ENCODE measurements around the gene KCNJ12.
"Not testable (repeated sequence)": the region's sequence is repeated elsewhere in the genome, so short reads cannot be mapped to it uniquely, and the experiment has no call there.

KCNJ12 gene

DNA sequence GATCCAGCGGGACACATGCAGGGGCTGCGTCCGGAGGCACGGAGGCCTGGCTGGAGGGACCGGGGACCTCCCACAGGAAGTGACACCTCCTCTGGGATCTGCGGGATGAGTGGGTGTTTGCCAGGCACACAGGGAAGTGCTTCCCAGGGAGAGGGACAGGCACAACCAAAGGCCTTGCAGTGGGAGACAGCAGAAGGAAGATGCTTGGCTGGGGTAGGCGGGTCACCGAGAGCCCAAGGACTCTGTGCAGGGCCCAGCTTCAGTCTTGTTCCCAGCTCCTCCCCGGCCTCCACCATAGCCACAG is 47.0 kb downstream of the KCNJ12 start:
- H3K4me3 ChIP-seq (ENCODE audit: low read length); H3K4me1 ChIP-seq (ENCODE audit: insufficient read depth, low read length); H3K9me3 ChIP-seq (ENCODE audit: low read length); H2AFZ ChIP-seq (ENCODE audit: low read depth, low read length); H3K27me3 ChIP-seq (ENCODE audit: insufficient read depth, low read length); H3K36me3 ChIP-seq (ENCODE audit: insufficient read depth, low read length): not testable (repeated sequence)

DNA sequence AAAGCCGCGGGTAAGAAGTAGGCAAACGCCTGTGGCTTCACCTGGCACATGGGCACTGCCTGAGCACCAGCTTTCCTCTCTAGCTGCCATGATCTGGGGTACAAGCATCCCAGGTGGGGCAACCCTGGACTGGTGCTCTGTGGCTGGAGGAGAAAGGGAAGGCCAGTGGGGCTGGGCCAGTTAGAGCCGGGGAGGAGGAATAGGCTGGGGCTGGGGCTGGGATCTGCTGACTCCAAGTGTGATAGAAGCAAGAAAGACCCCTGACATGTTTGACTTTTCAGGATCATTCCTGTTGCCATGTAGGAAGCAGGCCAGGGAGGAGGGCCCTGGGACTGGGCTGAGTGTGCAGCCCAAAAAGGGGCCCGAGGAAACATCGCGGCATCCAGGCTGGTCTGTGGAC is 48.5 kb downstream of the KCNJ12 start:
- not testable (repeated sequence) for H3K4me1 ChIP-seq (ENCODE audit: insufficient read depth, low read length); H3K36me3 ChIP-seq (ENCODE audit: insufficient read depth, low read length)

DNA sequence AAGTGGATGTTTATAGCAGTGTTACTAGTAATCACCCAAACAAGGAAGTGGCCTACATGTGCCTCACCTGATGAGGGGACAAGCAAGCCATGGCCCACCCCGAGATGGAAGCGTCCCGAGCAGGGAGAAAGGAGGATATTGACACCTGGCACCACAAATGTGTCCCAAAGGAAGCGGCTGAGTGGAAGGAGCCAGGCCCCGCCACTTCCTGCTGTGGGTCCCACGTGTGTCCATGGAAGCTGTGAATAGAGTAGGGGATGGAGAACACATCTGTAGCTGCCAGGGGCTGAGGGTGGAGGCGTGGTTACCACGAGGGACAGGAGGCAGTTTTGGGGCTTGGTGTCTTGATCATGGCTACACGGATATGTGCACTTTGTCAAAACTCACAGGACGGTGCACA is 49.2 kb downstream of the KCNJ12 start:
- Histone ChIP-seq H3K4me3 (ENCODE audit: low read length) (no peak overlapping the region), H2AFZ (ENCODE audit: low read depth, low read length) (no peak overlapping the region), H3K36me3 (ENCODE audit: insufficient read depth, low read length) (no peaks in the 10 kb centered on the region), H3K9me3 (ENCODE audit: low read length) (no peaks in the 10 kb centered on the region), H3K4me1 (ENCODE audit: insufficient read depth, low read length) (no peaks in the 10 kb centered on the region), H3K27me3 (ENCODE audit: insufficient read depth, low read length) (no peaks in the 10 kb centered on the region)

More for the DNA sequence above, 48.5 kb downstream of the KCNJ12 start:
- not testable (repeated sequence) for H3K27me3 ChIP-seq (ENCODE audit: insufficient read depth, low read length); H3K4me3 ChIP-seq (ENCODE audit: low read length); H3K9me3 ChIP-seq (ENCODE audit: low read length); H2AFZ ChIP-seq (ENCODE audit: low read depth, low read length)

DNA sequence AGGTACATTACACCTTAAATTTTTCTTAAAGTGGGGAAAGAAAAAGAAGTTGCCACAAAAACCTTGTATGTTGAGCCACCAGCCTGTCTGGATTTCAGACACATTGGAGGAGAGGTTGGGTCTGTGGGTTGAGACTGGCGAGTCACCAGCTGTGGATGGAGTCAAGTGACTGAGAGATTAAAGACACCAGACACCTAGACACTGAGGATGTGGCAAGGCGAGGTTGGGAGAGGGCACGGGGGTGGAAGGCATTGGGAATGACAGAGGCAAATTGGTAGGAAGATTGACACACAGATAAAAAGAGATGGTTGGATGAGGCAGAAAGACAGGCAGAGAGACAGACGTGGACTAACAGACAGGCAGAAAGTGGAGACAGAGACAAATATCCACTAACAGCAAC is 49.6 kb downstream of the KCNJ12 start:
- Histone ChIP-seq H3K36me3 (ENCODE audit: insufficient read depth, low read length) (no peaks in the 10 kb centered on the region), H2AFZ (ENCODE audit: low read depth, low read length) (no peak overlapping the region), H3K4me1 (ENCODE audit: insufficient read depth, low read length) (no peaks in the 10 kb centered on the region), H3K27me3 (ENCODE audit: insufficient read depth, low read length) (no peaks in the 10 kb centered on the region), H3K9me3 (ENCODE audit: low read length) (no peaks in the 10 kb centered on the region), H3K4me3 (ENCODE audit: low read length) (no peak overlapping the region)

DNA sequence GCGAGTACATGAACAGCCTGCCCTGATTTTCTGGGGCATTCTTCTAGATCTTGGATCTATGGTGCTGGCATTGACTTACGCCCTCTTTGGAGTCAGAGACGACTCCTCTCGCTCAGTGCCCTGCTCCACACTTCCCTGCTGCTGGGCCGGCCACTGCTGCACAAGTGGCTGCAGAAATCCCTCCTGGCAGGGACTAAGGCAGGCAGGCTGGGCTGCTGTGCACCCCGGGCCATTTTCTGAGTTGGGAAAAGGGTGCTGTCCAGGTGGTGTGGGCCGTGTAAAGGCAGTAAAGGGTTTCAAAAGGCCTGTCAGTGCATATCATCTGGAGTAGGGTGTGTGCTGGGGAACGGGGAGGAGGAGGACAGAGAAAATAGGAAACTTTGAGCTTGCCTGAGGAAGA is 50.1 kb downstream of the KCNJ12 start:
- not testable (repeated sequence) for H3K4me1 ChIP-seq (ENCODE audit: insufficient read depth, low read length); H3K9me3 ChIP-seq (ENCODE audit: low read length); H2AFZ ChIP-seq (ENCODE audit: low read depth, low read length); H3K4me3 ChIP-seq (ENCODE audit: low read length); H3K36me3 ChIP-seq (ENCODE audit: insufficient read depth, low read length); H3K27me3 ChIP-seq (ENCODE audit: insufficient read depth, low read length)

DNA sequence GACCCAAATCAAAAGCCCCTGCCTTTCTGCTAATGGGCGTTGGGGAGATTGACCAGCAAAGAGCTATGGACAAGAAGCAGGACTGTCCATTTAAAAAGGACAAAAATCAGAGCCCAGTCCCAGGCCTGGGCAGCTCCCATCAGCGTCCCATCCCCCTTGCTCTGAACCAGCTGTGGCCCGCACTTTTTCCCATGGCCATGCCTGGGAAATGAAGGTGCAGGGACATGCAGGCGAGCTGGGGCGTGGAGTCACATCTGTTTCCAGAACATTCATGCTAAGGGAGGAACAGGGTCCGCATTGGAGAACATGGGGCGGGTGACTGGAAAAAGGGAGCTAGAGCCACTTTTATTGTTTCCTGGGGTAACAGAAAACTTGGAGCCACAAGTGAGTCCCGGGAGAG is 50.7 kb downstream of the KCNJ12 start:
- not testable (repeated sequence) for H3K4me1 ChIP-seq (ENCODE audit: insufficient read depth, low read length)

DNA sequence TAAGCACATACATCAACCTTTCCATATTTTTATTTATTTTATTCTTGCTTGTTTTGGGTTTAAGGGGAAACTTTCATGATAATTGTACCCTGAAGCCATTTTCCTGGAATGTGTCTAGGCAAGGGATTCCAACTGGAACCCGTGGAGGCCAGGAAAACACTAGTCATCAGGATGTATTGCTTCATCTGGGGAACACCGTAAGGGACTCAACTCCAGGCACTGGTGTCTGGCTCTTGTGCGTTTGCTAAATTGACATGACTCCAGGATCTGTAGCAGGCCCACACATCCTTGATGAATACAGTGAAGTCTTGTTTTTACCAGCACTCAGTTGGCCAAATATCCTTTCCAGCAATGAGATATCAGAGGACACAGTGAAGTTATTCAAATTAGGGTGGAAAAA is 51.6 kb downstream of the KCNJ12 start:
- not testable (repeated sequence) for H3K9me3 ChIP-seq (ENCODE audit: low read length); H3K4me3 ChIP-seq (ENCODE audit: low read length); H3K4me1 ChIP-seq (ENCODE audit: insufficient read depth, low read length); H3K36me3 ChIP-seq (ENCODE audit: insufficient read depth, low read length); H3K27me3 ChIP-seq (ENCODE audit: insufficient read depth, low read length); H2AFZ ChIP-seq (ENCODE audit: low read depth, low read length)

More for the DNA sequence above, 50.7 kb downstream of the KCNJ12 start:
- not testable (repeated sequence) for H3K4me3 ChIP-seq (ENCODE audit: low read length); H3K9me3 ChIP-seq (ENCODE audit: low read length); H3K36me3 ChIP-seq (ENCODE audit: insufficient read depth, low read length); H2AFZ ChIP-seq (ENCODE audit: low read depth, low read length); H3K27me3 ChIP-seq (ENCODE audit: insufficient read depth, low read length)

DNA sequence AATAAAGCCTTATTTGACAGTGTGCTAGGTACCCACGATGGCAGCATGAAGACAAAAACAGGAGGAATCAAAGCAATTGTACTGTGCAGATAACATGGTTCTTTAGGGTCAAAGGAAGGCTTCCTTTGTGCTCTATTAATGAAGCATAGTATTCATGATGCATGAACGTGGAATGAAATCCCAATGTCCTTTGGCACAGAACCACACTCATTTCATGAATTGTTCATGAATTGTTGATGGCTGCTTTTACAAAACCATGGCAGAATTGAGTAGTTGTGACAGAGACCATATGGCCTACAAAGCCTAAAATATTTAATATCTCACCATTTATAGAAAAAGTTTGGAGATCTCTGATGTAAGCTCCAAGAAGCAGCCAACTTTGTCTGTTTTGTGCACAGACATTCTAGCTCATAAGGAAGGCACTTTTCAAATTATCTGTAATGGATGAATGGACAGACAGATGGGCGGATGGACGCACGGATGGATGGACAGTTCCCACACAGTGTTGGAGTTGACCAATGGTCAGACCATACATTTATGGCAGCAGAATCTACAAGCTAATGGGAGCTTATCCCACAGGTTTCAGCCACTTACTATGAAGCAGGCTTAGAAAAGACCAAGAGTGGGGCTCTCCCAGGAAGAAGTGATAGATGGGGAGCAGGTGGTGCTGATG is 52.7 kb downstream of the KCNJ12 start:
- not testable (repeated sequence) for H3K4me3 ChIP-seq (ENCODE audit: low read length); H2AFZ ChIP-seq (ENCODE audit: low read depth, low read length); H3K36me3 ChIP-seq (ENCODE audit: insufficient read depth, low read length); H3K27me3 ChIP-seq (ENCODE audit: insufficient read depth, low read length); H3K9me3 ChIP-seq (ENCODE audit: low read length); H3K4me1 ChIP-seq (ENCODE audit: insufficient read depth, low read length)

DNA sequence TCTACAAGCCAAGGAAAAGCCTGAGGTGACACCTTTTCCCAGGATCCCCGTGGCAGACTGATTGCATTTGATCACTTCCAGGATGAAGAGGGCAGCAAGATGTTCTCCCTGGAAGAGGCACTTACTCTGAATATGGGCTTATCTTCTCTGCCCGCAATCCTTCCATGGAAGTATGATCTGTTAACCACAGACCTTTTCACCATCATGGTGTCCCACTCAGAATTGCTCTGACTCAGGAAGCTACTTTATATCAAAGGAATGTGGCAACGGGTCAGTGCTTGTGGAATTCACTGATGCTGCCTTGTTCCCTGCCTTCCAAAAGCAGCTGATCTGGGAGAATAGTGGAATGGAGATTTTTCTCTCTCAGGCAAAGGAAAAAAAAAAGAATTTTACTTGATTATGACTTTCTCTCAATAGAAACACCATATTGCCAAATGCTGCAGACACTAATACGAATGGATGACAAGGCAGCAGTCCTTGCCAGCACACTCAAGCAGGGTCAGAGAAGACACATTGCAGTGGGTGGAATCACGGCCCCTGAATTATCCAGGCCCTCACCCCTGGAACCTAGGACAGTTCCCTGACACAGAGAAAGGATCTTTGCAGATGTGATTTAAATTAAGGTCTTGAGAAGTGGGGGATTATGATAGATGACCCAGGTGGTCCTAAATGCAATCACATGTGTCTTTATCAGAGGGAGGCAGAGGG is 53.9 kb downstream of the KCNJ12 start:
- H3K9me3 ChIP-seq (ENCODE audit: low read length); H3K4me3 ChIP-seq (ENCODE audit: low read length); H3K27me3 ChIP-seq (ENCODE audit: insufficient read depth, low read length); H3K4me1 ChIP-seq (ENCODE audit: insufficient read depth, low read length); H3K36me3 ChIP-seq (ENCODE audit: insufficient read depth, low read length); H2AFZ ChIP-seq (ENCODE audit: low read depth, low read length): not testable (repeated sequence)

DNA sequence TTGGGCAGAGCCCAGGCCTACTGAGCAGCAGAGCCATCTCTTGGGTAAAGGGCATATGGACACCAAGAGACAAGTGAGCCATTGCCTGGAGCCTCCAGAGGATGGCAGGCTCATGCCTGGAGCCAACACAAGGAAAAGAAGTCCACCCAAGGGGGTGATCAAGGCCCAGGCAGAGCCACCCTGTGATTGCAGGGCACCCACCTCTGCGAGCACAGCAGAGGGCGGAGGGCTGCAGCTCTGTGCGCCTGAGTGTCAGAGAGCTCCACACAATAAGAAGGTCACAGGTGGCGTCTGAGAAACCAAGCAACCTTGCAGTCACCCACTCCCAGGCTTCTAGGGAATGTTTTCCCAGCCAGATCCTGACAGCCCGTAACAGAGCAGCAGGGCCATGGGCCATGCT is 57.8 kb downstream of the KCNJ12 start:
- not testable (repeated sequence) for H3K4me3 ChIP-seq (ENCODE audit: low read length); H2AFZ ChIP-seq (ENCODE audit: low read depth, low read length); H3K4me1 ChIP-seq (ENCODE audit: insufficient read depth, low read length); H3K9me3 ChIP-seq (ENCODE audit: low read length); H3K36me3 ChIP-seq (ENCODE audit: insufficient read depth, low read length); H3K27me3 ChIP-seq (ENCODE audit: insufficient read depth, low read length)

DNA sequence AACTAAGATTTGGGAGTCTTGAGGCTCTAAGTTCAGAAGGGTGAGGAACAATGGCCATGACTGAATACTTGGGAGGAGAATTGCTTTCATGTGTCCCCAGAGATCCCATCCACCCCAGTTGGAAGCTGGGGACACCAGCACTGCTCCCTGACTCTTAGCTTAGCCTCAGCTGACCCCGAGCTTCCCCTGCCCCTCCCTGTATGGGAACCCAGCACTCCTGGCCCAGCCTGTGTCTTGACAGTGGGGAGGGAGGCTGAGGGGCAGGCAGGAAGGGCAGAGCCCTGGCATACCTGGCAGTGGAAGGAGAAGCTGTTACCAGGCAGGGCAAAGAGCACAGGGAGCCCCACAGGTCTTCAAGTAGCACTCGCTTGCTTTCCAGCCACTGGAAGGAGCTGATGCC is 58.8 kb downstream of the KCNJ12 start:
- H3K4me1 ChIP-seq (ENCODE audit: insufficient read depth, low read length); H3K9me3 ChIP-seq (ENCODE audit: low read length); H2AFZ ChIP-seq (ENCODE audit: low read depth, low read length); H3K36me3 ChIP-seq (ENCODE audit: insufficient read depth, low read length); H3K4me3 ChIP-seq (ENCODE audit: low read length); H3K27me3 ChIP-seq (ENCODE audit: insufficient read depth, low read length): not testable (repeated sequence)

DNA sequence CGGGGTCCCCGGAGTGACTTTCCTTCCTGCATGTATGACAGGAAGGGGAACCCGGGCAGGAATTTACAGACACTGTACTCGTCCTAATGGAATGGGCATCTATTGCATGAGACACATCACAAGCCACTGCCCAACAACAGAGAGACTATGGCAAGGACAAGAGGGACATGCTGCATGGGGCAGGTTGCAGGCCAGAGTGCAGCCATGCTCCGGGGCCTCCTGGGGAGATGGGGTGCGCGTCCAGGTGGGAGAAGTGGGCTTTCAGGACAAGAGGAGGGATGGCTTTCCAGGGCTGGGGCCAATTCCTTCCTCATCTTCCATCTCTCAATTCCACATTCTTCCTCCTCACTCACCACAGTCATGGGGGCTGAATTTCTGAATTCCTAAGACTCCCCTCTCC is 60.3 kb downstream of the KCNJ12 start:
- H3K27me3 ChIP-seq (ENCODE audit: insufficient read depth, low read length); H3K9me3 ChIP-seq (ENCODE audit: low read length); H2AFZ ChIP-seq (ENCODE audit: low read depth, low read length); H3K4me3 ChIP-seq (ENCODE audit: low read length); H3K36me3 ChIP-seq (ENCODE audit: insufficient read depth, low read length); H3K4me1 ChIP-seq (ENCODE audit: insufficient read depth, low read length): not testable (repeated sequence)

DNA sequence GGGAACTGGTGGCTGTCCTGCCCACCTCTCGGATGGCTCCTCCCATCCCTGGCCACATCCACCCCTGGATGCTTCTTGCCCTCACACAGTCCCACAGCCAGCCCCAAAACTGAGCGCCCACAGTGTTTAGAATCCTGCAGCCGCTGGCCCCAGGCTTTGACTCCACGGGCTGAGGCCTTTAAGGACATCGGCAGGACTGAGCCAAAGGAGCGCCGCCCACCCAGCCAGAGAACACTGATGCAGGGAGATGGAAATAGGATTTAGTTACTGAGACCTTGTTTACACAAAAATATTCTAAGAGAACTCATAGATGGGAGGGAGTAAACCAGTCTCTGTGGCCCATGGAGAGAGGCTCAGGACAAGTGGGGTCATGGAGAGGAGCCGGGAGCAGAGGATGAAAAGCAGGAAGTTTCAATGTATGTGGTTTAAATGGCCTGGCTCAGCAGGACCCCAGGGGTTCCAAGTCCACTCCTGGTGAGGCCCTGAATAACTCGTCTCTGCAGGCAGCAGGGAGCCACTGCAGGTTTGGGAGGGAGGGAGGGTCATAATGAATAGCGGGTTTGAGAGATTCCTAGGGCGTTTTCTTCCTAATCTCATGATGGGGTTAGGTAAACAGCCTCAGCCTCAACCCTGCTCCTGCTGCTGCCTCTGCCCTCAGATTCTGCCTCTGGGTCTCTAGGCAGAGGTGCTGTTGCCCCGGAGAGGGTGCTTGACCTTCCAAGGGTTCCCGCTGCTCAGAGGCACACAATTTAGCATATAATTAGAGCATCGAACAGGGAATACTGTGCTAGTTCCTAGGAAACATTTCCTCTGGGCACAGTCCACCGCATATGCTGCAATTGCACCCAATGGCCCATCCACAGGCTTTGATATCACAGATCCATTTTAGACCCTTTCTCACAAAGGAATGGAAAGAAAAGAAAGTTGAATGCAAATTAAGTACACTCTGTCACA is 61.0 kb downstream of the KCNJ12 start:
- not testable (repeated sequence) for H3K9me3 ChIP-seq (ENCODE audit: low read length); H3K36me3 ChIP-seq (ENCODE audit: insufficient read depth, low read length); H3K27me3 ChIP-seq (ENCODE audit: insufficient read depth, low read length); H3K4me1 ChIP-seq (ENCODE audit: insufficient read depth, low read length); H3K4me3 ChIP-seq (ENCODE audit: low read length); H2AFZ ChIP-seq (ENCODE audit: low read depth, low read length)
